Pulmonary artery endothelial cell (primary cell): ENCODE data around the gene PMEPA1. TPM values are rescaled to one million over a fixed set of nuclear protein-coding genes. Genes with fewer than 3 reads are reported as not detected.

Experiments
- DNase-seq: peaks from one replicate; pipeline ENCODE4 v3.0.0-alpha.2; 2011; ENCODE audit warnings: low read depth, low spot score
- total RNA-seq: library from RNA; depleted of rRNA; stranded (reverse); fragments of >200 nt; gene quantifications from 2 replicates; pipeline ENCODE4 v1.2.3, GENCODE V29; 2014

PMEPA1 gene
- total RNA-seq, 1 donor from 2014 or later = 4.7 TPM

DNA sequence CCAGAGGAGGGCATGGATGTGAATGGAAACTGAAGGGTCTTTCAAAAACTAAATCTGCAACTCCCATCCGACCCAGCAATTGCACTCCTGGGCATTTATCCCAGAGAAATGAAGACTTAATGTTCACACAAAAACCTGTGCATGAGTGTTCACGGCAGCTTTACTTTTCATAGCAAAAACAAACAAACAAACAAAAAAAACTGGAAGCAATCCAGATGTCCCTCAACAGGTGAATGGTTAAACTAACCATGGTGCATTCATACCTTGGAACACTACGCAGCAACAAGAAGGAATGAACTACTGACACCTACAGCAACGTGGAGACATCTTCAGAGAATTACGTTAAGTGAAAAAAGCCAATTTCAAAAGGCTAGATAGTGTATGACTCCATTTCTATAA lies 32.2 kb downstream of the PMEPA1 start:
- DNase-seq = no peak

DNA sequence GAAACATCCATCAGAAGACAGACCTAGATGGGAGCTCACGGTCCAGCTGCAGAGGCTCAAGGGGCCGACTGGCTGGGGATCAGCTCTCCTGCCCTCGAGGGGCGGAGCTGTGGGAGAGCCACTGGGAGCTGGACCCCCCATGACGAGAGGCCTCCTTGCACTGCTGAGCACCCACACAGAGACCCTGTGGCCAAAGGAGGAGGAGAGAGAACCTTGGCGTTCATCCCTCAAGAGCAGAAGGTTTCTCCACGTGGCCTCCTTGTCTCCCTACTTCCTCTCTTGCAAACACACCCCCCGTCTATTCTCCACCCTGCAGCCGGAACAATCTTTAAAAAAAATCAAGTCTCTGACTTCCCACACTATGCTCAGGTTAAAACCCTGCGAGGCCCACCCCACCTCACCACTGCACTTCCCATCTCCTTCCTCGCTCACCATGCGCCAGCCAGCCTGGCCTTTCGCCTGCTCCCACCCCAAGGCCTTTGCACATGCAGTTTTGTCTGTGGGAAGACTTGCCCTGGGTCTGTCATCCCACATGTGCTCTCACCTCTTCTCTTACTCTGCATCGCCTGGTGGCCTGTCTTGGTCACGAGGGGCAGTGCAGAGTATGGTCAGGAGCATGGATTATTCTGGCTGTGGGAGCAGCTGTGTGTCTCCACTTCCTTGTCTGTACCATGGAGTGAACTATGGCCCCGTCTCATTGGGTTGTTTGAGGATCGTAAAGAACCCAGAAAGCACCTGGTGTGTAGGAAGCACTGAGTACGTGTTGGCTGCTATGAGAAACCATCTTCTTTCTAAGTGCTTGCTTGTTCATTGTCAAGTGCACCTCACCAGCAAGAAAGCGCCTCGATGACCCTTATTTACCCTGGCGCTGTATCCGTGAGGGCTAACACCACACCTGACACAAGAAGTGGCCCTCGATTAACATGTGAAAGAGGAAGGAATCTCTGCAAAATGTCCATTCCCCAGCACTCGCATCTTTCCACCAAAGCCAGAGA lies 32.9 kb downstream of the PMEPA1 start:
- DNase-seq = no peak

DNA sequence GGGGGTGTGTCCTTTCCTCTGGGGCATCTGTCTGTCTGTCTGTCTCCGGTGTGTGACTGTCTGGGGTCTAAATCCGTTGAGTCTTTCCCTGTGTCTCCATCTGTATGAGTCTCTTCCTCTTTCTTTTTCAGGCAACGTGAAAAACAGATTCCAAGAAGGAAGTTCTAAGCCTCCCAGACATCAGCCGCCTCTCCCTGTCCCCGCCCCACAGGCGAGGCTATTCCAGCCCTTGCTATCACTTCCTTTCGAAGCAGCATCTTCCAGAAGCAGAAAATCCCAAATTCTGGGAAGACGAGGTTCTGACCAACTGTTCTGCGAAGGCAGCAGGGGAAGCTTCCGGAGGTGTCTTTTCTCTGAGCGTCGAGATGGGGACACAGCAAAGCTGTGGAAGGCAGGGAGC lies 34.0 kb downstream of the PMEPA1 start:
- DNase-seq = no peak

- no peak for DNase-seq
Observed at GRCh38 chr20:57672953-57673575, 36.8 kb downstream of the PMEPA1 start.

DNA sequence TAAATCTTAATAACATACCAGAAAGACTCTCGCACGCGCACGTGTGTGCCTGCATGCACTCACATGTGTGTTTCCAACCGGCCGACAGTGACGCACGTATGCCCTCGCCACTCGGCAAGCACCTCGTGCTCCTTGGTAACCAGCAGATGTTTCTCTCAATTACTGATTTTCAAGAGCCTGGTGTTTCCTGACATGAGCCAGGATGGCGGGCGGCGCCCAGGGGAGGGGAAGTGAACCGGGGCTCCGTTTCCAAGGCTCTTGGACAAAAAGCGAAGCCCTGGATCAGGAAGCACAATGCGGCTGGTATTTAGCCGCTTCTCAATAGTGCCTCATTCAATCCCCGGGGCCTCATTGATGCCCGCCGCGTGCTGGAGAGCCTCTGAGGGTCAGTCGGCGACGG lies 37.7 kb downstream of the PMEPA1 start:
- peak; percentile 74 for DNase-seq

GRCh38 chr20:57671662-57672061 lies 38.2 kb downstream of the PMEPA1 start:
- no peak for DNase-seq

- DNase-seq = no peak
Observed at GRCh38 chr20:57671072-57671391, 38.8 kb downstream of the PMEPA1 start.

GRCh38 chr20:57670288-57671071 lies 39.3 kb downstream of the PMEPA1 start:
- DNase-seq = no peak

DNA sequence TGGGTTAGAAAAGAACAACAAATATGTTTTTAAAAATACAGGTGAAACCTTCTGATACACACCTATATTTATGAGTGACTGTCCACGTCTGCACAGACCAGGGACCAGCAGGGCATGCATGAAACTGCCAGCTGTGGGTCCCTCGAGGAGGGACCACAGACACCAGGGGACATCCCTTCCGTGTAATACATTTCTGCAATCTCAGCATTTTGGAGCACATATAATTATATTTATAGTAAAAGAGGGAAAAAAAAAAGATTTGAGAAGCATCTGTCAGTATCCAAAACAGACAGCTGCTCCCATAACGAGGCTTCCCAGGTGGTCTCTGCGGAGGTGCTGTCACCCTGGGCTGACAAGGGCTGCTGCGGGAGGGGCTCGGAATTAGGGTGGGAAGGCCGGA lies 40.2 kb downstream of the PMEPA1 start:
- no peak for DNase-seq

GRCh38 chr20:57667924-57668782 lies 41.7 kb downstream of the PMEPA1 start:
- no peak for DNase-seq

DNA sequence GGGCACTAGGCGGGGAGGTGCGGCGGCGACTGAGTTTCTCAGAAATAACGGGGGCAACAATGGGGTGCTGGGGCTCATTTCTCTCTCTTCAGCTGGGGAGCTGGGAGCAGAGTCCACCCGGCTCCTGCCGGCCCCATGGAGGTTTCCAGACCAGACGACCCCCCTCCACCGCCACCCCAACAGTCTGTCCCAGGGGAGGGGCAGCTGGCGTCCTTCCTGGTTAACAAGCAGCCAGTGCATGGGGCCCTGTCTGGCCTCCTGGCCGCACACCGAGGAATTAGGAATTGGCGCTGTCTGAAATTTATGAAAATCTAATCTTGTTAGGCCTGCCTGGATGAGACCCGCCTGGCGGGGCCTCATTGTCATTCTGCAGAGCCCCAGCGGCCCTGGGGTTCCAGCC lies 42.4 kb downstream of the PMEPA1 start:
- no peak for DNase-seq

- DNase-seq = no peak
Observed at GRCh38 chr20:57666834-57667157, 43.0 kb downstream of the PMEPA1 start.

DNA sequence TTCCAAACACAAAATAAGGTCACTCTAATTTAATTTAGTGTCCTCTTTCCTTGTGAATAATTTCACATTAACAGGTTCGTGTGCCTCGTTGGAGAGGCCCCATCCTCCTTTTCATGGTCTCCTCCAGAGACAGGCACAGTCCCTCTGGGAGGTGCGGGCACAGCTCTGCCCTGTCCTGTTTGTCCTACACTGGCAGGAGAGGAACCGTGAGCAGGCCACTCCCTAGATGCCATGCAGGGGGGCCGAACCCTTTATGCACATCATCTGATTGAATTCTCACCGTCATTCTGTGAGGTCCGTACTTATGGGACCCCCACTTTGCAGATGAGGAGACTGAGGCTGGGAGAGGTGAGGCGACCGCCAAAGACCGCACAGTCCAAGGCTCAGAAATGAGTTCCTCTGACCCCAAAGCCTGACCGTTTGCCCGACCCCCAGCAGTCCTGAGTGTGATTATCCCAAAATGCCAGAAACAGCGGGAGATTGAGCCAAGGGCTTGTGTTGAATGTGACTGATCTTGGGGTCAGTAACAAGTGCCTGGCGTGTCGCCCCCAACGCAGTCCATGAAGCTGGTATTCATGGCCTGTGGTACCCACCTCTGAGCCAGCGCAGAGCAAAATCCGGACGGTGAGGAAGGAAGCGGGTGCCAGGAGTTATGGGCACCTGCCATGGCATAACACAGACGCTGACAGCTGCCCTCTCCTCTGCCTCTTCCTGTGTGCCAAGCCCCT lies 43.5 kb downstream of the PMEPA1 start:
- DNase-seq = no peak

- no peak for DNase-seq
Observed at GRCh38 chr20:57665589-57665971, 44.2 kb downstream of the PMEPA1 start.

- no peak for DNase-seq
Observed at GRCh38 chr20:57664924-57665588, 44.8 kb downstream of the PMEPA1 start.

DNA sequence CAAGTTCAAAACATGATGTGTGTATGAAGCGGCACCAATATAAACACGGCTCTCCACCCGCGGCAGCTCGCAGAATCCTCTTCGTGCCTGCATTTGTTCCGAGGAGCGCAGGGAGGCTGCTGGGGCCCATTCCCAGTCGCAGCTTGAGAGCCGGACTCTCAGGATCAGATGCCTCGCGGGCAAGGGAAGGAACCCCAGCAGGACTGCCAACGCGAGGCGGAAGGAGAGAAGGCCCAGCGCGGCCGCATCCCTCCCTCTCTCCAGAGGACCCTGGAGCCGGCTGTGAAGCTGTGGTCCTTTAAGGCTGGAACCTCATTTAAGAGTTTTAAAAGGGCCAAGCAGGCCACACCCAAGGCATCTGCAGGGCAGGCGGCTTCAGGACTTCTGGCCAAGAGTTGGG lies 45.3 kb downstream of the PMEPA1 start:
- no peak for DNase-seq

GRCh38 chr20:57663681-57664451 lies 45.9 kb downstream of the PMEPA1 start:
- DNase-seq = no peak

DNA sequence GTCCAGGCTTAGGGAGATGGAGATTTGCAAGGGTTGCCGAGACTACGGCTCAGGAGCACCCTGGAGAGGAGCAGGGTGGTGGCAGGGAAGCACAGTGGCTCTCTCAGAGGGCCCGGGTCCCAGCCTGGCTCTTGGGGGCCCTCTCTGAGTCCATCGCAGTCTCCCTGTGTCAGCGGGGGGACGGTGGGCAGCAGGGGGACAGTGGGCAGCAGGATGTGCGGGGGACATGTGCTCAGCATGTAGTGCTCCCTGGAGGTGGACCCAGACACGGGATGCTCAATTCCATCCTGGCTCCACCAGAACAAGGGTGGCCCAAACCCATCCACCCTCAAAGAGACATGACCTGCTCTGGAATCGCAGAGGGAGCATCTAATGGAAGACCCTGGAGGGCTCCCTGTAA lies 46.6 kb downstream of the PMEPA1 start:
- no peak for DNase-seq

DNA sequence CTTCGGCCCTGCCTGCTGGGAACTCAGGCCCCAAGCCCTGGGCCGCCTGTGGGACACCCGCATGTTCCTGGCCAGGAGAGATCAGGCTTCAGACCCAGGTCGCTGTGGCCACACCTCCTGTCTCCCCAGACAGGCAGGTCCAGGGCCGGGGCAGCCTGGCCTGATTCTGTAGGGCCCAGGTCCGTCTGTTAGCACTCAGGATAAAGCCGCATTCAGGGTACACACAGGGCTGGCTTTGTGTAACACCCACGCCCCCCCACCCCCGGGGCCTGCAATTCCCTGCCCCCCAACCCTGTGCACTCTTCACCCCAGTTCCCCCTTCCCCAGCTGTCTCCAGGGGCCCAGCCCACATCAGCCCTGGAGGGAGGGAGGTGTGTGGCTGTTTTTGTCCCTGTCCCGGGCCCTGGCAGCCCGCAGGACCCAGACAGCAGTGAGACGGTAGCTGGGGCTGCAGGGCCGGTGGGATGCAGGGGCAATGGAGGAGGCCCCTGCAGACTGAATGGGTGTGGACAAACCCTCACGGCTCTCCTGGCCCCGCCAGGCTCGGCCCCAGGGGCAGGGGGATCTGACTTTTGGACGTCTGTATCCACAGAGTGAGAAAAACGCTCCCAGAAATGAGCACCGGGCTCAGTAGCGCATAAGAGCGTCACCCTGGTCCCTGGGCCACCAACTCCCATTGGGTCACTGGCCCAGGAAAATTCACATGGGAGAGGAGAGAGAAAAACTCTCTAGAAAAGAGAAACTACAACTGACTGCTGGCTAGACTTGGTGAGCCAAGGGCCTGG lies 47.2 kb downstream of the PMEPA1 start:
- no peak for DNase-seq
